H1 (cell line): ENCODE measurements around the gene ZSWIM2. TPM values are rescaled to one million over a fixed set of nuclear protein-coding genes. Genes with fewer than 3 reads are reported as not detected.

Experiments
- CHD2 ChIP-seq: IDR thresholded peaks from 2 replicates; pipeline ENCODE4 v1.6.1; 2012; ENCODE audit warnings: low read length, improper control_type of control experiment
- CTBP2 ChIP-seq: IDR thresholded peaks from 2 replicates; pipeline ENCODE4 v1.7.0; 2011; ENCODE audit warnings: borderline replicate concordance, mild to moderate bottlenecking, moderate library complexity, mixed read lengths, low read length; ENCODE audit not compliant: insufficient read depth, insufficient read length
- E2F6 ChIP-seq: IDR thresholded peaks from 2 replicates; pipeline ENCODE4 v1.6.1; 2012; ENCODE audit warnings: inconsistent platforms
- GTF2F1 ChIP-seq: IDR thresholded peaks from 2 replicates; pipeline ENCODE4 v1.6.1; 2012; ENCODE audit warnings: low read depth, low read length, improper control_type of control experiment, borderline replicate concordance
- KDM1A ChIP-seq: fragments of 200-600, 300-600 bp; sonication (generic); IDR thresholded peaks from 2 replicates; pipeline ENCODE4 v1.7.1; 2016; ENCODE audit warnings: mild to moderate bottlenecking, low read length, borderline replicate concordance
- SAP30 ChIP-seq: fragments of 300-600 bp; sonication (generic); IDR thresholded peaks from 2 replicates; pipeline ENCODE4 v1.7.1; 2012; ENCODE audit warnings: low read length, moderate library complexity, mild to moderate bottlenecking, inconsistent platforms; ENCODE audit not compliant: insufficient read depth, insufficient replicate concordance
- SP1 ChIP-seq: IDR thresholded peaks from 2 replicates; pipeline ENCODE4 v1.6.1; 2011; ENCODE audit warnings: low read depth, low read length
- YY1 ChIP-seq: IDR thresholded peaks from 2 replicates; pipeline ENCODE4 v1.6.1; 2011; ENCODE audit warnings: low read depth, mild to moderate bottlenecking, low read length
- polyA plus RNA-seq, 7 experiments: library from polyadenylated mRNA; depleted of rRNA in 3 of 7; stranded (reverse) in 5 of 7; unstranded in 2 of 7; fragments of >200 nt in 5 of 7; fragments of 200-250 nt in 2 of 7; gene quantifications; 1 replicate in 5 of 7; 2 replicates in 1 of 7; 4 replicates in 1 of 7; pipeline versions ENCODE4 v1.2.1 to v1.2.3, GENCODE V29; 2011 to 2013; ENCODE audit warnings: missing spikeins in 2 of 7, mixed read lengths in 2 of 7
- total RNA-seq: library from RNA; stranded (reverse); fragmentation: NEBNext Ultra II Directional; extraction: Animal tissue kit (Norgen Biotek cat#: 25700); gene quantifications from 2 replicates; pipeline ENCODE4 v1.2.1, GENCODE V29; 2021
- TF ChIP-seq, protein P1 (sequence below): fragments of 300-600 bp; sonication (generic); IDR thresholded peaks from 2 replicates; pipeline ENCODE4 v1.7.1; 2012; ENCODE audit warnings: low read length, moderate library complexity, mild to moderate bottlenecking, inconsistent platforms; ENCODE audit not compliant: insufficient replicate concordance

Gene ZSWIM2
- total and polyA plus RNA-seq, 2 of the 8 experiments (the other 6 are each of a cell fraction or from before 2014, with no cell fraction given), result not detected

DNA sequence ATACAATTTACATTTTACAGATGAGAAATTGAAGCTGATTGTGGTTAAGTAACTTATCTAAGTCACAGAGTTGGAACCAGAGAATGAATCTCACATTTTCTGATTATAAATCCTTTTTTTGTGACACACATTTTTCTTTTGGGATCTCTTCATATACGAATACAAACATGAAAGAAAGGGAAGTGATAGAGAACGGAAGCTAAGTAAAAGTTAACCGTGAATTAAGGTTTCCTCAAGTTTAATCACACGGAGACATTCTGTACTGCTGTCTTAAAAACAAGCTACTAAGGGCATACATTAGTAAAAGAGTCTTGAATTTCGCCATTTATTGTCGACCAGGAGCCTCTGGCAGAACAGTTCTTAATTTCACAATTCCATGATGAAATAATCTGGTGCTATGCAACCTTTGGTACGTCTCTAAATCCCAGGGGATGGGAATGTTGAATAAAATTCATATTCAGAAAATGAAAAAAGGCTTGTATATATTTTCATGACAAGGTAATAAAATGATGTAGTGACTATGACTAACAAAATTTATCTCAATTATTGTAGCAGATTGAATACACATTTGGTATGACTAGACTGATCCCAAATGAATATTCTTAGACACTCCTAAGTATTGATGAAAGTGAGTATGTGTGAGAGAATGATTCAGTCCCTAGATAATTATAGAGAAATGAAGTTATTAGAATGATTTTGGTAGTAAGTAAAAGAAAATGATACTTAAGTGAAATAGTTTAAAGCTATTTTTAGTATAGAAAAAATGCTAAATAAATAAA lies 40.3 kb upstream of the ZSWIM2 start (continued):
- TF ChIP-seq, protein P1, sequence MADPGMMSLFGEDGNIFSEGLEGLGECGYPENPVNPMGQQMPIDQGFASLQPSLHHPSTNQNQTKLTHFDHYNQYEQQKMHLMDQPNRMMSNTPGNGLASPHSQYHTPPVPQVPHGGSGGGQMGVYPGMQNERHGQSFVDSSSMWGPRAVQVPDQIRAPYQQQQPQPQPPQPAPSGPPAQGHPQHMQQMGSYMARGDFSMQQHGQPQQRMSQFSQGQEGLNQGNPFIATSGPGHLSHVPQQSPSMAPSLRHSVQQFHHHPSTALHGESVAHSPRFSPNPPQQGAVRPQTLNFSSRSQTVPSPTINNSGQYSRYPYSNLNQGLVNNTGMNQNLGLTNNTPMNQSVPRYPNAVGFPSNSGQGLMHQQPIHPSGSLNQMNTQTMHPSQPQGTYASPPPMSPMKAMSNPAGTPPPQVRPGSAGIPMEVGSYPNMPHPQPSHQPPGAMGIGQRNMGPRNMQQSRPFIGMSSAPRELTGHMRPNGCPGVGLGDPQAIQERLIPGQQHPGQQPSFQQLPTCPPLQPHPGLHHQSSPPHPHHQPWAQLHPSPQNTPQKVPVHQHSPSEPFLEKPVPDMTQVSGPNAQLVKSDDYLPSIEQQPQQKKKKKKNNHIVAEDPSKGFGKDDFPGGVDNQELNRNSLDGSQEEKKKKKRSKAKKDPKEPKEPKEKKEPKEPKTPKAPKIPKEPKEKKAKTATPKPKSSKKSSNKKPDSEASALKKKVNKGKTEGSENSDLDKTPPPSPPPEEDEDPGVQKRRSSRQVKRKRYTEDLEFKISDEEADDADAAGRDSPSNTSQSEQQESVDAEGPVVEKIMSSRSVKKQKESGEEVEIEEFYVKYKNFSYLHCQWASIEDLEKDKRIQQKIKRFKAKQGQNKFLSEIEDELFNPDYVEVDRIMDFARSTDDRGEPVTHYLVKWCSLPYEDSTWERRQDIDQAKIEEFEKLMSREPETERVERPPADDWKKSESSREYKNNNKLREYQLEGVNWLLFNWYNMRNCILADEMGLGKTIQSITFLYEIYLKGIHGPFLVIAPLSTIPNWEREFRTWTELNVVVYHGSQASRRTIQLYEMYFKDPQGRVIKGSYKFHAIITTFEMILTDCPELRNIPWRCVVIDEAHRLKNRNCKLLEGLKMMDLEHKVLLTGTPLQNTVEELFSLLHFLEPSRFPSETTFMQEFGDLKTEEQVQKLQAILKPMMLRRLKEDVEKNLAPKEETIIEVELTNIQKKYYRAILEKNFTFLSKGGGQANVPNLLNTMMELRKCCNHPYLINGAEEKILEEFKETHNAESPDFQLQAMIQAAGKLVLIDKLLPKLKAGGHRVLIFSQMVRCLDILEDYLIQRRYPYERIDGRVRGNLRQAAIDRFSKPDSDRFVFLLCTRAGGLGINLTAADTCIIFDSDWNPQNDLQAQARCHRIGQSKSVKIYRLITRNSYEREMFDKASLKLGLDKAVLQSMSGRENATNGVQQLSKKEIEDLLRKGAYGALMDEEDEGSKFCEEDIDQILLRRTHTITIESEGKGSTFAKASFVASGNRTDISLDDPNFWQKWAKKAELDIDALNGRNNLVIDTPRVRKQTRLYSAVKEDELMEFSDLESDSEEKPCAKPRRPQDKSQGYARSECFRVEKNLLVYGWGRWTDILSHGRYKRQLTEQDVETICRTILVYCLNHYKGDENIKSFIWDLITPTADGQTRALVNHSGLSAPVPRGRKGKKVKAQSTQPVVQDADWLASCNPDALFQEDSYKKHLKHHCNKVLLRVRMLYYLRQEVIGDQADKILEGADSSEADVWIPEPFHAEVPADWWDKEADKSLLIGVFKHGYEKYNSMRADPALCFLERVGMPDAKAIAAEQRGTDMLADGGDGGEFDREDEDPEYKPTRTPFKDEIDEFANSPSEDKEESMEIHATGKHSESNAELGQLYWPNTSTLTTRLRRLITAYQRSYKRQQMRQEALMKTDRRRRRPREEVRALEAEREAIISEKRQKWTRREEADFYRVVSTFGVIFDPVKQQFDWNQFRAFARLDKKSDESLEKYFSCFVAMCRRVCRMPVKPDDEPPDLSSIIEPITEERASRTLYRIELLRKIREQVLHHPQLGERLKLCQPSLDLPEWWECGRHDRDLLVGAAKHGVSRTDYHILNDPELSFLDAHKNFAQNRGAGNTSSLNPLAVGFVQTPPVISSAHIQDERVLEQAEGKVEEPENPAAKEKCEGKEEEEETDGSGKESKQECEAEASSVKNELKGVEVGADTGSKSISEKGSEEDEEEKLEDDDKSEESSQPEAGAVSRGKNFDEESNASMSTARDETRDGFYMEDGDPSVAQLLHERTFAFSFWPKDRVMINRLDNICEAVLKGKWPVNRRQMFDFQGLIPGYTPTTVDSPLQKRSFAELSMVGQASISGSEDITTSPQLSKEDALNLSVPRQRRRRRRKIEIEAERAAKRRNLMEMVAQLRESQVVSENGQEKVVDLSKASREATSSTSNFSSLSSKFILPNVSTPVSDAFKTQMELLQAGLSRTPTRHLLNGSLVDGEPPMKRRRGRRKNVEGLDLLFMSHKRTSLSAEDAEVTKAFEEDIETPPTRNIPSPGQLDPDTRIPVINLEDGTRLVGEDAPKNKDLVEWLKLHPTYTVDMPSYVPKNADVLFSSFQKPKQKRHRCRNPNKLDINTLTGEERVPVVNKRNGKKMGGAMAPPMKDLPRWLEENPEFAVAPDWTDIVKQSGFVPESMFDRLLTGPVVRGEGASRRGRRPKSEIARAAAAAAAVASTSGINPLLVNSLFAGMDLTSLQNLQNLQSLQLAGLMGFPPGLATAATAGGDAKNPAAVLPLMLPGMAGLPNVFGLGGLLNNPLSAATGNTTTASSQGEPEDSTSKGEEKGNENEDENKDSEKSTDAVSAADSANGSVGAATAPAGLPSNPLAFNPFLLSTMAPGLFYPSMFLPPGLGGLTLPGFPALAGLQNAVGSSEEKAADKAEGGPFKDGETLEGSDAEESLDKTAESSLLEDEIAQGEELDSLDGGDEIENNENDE, result no peak
- TF ChIP-seq SAP30, result no peak
- no peak for TF ChIP-seq KDM1A
- no peak for TF ChIP-seq CHD2
- TF ChIP-seq E2F6, result no peak
- no peak for TF ChIP-seq GTF2F1
- TF ChIP-seq YY1, result no peak
- TF ChIP-seq CTBP2, result no peak
- TF ChIP-seq SP1, result no peak
